GM04503 (cell line): ENCODE results near the gene IRAG1.

Experiments used
- DNase-seq: peaks from one replicate; pipeline ENCODE4 v3.0.0-alpha.2; 2012; ENCODE audit warnings: low read depth

IRAG1 gene

GRCh38 chr11:10666556-10667520 lies 26.7 kb downstream of the IRAG1 start:
- DNase-seq: no peak

- no peak for DNase-seq
These were observed 29.1 kb downstream of the IRAG1 start for GRCh38 chr11:10664496-10664895.

- DNase-seq: no peak
These were observed 29.6 kb downstream of the IRAG1 start for GRCh38 chr11:10663990-10664389.

GRCh38 chr11:10663365-10663764 lies 30.2 kb downstream of the IRAG1 start:
- DNase-seq: no peak

- no peak for DNase-seq
These were observed 33.2 kb downstream of the IRAG1 start for GRCh38 chr11:10660323-10660722.

- peak; percentile 92 for DNase-seq
These were observed 34.0 kb downstream of the IRAG1 start for GRCh38 chr11:10659339-10660216.

GRCh38 chr11:10658621-10659338 lies 34.8 kb downstream of the IRAG1 start:
- DNase-seq: no peak

- no peak for DNase-seq
These were observed 36.0 kb downstream of the IRAG1 start for GRCh38 chr11:10657308-10658271.

- no peak for DNase-seq
These were observed 37.5 kb downstream of the IRAG1 start for GRCh38 chr11:10655943-10656576.

- DNase-seq: no peak
These were observed 38.3 kb downstream of the IRAG1 start for GRCh38 chr11:10655227-10655626.

- no peak for DNase-seq
These were observed 38.8 kb downstream of the IRAG1 start for GRCh38 chr11:10654811-10655150.

- no peak for DNase-seq
These were observed 39.4 kb downstream of the IRAG1 start for GRCh38 chr11:10653946-10654810.

GRCh38 chr11:10653261-10653660 lies 40.3 kb downstream of the IRAG1 start:
- DNase-seq: no peak

GRCh38 chr11:10651656-10652361 lies 41.7 kb downstream of the IRAG1 start:
- no peak for DNase-seq

GRCh38 chr11:10650630-10651029 lies 42.9 kb downstream of the IRAG1 start:
- DNase-seq: no peak

- DNase-seq: no peak
These were observed 43.4 kb downstream of the IRAG1 start for GRCh38 chr11:10650166-10650565.

GRCh38 chr11:10648871-10649270 lies 44.7 kb downstream of the IRAG1 start:
- no peak for DNase-seq

GRCh38 chr11:10646681-10647355 lies 46.7 kb downstream of the IRAG1 start:
- no peak for DNase-seq
